KBM-7 (cell line): ENCODE measurements around the gene GART.
"Not testable (repeated sequence)": the region's sequence is repeated elsewhere in the genome, so short reads cannot be mapped to it uniquely, and the experiment has no call there.

Experiments used
- DNase-seq: peaks from one replicate; pipeline ENCODE4 v3.0.0-alpha.2; 2015
- in situ Hi-C: fragments of 300-500 bp; cut with MboI; formaldehyde crosslinking; loops from 2 replicates; pipeline ENCODE4 v1.14.3; 2020; ENCODE audit warnings: low sequenced_read_pairs, low pct_unique_long_range_greater_than_20kb, mixed read lengths

Gene GART

DNA sequence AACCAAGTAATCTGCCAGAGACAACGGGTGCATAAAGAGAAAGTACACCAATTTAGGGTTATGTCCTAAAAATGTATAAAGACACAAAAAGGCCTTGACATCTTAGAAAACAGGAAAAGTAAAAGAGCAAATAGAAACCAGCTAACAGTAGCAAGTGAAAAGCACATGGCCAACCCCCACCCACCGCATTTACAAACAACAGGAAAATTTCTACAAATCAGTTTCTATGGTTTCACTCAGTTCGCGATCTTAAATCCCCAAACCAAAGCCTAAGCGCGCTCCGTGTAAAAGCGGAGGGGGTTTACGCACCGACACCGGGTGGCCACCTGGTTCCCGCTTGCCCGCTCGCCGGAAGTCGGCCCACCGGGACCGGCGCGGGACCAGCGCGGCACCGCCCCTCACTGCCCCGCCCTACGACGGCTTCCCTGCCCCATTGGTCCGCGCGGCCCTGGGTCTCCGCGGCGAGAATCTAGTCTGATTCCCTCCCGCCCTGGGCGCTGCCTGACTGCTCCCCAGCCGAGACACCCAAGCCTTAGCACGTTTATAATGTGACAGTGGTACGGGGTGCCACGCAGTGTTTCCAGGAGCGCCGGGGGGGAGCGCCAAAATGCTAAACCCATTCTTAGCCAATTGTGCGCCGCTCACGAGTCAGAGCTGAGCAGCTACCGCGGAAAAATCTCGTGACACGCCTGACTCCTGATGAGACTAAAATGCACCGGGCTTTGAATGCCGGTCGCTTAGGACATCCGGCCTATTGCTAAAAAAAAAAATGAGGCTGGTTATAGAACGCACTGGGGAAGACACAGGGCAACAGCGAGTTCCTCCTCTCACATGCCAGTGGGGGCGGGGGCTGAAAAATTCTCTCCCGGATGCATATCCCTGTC lies at the start of gene GART:
TSS of gene GART (minus strand) at position 362 of the 884 bp plus-strand sequence. CDS start 2,802 bp downstream, outside the sequence.
- in situ Hi-C loops, result no loop called here

DNA sequence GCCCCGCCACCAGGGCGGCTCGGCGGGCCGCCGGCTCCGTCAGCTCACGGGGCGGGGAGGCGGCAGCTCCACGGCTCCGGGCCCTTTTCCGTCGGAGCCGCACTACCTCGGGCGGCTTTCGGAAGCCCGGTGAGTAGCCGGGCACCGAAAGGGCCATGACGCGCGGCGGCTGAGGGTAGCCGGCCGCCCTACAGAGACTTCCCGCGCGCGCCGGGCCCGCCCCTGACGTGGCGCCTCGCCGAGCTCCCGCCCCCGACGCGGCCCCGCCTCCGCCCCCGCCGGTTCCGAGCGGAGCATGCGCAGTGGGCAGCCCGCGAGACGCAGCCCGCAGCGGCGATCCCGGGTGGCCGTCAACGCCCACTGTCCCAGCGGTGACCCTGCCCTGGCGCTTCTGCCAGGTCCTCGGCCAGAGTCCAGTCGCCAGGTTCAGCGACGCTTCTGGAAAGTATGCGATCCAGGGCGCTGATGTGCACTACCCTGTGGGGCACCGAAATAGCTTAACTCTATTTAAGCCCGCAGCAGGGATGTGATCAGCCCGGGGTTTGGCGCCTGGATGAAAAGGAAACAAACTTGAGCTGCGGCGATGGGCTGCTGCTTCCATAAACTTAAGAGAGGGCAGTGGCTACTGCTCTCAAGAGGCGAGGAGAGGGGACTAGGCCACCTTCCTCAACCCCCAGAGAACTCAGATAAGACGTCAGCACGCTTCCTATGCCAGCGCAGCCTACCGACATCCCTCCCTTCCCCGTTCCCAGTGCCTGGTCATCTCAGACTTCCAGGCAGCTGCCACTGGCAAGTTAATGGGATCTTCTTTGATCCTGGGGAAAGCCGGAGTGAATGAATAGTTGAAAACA lies 46.8 kb upstream of the GART start, which contains the start of gene DONSON:
TSS of gene DONSON (minus strand) at position 200 of the 851 bp plus-strand sequence. CDS start at position 157, 43 bp downstream.
- DNase-seq, result peak; percentile 79
- in situ Hi-C loops, result no loop called here

More for the DNA sequence above, at the start of gene GART:
- peak; percentile 85 for DNase-seq

DNA sequence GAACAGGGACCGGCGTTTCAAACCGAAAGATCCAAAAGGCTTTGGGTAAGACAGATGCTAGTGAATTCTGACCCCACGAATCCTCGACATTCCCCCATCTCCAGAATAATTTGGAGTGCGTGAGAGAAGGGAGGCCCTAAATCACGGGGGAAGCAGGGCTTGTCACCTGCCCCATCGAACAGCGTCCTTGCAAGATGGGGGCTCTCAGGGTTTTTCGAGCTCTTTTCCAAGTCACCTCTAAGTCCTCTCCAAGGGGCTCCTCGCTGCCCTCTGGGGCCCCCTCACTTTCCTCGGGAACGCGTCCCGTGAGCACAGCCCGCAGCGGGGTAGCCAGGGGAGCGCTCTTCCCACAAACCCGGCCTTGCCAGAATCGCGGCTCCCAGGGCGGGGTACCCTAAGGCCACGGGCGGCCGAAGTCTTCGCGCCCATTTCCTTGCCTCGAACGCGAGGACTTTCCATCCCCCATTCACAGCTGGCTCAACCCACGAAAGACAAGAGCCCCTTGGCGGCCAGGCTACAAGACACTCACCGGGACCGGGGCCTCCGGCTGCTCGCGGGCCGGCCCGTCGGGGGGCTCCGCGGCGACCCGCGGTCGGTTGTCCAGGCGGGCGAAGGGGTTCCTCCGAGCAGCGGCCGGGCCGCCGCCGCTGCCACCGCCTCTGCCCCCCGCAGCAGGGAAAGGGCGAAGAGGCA lies 46.0 kb upstream of the GART start:
- in situ Hi-C loops, result no loop called here
- peak; percentile 53 for DNase-seq

DNA sequence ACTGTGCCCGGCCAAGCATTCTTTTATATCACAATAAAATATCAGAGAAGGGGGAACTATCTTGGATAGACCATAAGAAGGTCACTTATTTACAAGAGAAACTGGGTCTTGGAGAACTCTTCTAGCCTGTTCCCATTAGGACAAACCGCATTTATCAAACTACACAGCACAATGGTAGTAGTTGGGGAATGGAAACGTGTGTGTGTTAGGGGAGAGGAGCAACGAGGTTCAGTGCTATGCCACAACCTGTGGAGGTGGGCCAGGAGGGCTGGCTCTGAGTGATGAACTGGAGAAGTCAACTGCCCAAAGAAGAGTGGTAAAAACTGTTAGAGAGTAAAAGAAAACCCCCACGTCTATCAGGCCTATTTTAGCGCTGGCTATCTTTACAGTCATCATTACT lies 45.0 kb upstream of the GART start:
- DNase-seq, result no peak
- in situ Hi-C loops, result no loop called here

DNA sequence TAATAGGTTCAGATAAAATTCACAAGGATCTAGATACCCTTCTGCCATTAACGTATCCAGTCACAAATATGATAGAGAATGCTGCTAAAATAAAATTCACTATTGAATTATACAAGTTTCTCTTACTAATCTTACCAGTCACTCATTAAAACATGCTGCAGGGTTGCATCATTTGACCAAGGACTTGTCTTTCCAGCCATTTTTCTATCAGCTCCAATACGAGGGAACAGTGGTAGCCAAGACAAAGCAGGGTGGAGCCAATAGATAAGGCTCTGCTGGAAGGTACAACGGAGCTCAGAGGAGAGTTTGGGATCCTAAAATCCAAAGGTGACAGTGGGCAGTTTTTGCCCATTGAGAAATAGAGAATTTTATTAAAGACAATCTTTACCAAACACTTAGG lies 42.5 kb upstream of the GART start:
- DNase-seq, result no peak
- in situ Hi-C loops, result no loop called here

DNA sequence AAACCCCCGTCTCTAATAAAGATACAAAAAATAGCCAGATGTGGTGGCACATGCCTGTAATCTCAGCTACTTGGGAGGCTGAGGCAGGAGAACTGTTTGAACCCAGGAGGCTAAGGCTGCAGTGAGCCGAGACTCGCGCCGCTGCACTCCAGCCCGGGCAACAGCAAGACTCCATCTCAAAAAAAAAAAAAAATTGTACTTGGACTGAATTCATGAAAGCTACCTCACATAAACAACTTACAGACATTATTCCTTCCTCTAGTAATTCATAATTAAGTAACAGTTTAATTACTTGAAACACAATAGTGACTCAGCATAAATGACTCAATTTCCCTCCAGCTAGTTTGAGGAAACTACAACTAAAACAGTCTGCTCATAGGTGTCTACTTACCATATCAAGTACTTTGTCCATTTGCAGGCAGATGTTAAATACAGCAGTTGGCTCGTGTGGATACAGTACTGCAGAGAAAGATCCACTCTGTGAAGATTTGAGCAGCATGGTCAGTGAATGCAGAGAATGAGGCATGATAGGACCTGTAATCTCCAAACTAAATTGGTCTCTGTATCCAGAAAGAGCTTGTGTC lies 37.1 kb upstream of the GART start:
- DNase-seq, result no peak

DNA sequence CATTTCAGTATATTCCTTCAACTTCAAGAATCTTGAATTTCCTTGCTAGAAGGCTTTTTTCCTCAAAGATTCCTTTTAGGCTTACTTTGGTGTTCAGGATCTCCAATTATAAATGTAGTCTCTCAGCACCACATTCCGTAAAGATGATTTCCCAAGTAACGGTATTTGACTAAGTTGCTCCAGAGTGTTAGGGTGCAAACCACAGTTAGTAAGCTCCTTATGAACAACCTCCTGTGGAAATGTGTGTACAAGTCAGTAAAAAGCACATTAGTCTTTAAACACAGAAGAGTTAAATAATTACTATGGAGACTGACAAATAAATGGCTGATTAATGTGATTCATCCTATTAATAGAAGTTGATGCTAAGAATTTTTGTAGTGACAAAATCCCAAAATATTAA lies 36.3 kb upstream of the GART start:
- DNase-seq, result no peak
- in situ Hi-C loops, result no loop called here

More for the DNA sequence above, 37.1 kb upstream of the GART start:
- in situ Hi-C loops, result no loop called here

DNA sequence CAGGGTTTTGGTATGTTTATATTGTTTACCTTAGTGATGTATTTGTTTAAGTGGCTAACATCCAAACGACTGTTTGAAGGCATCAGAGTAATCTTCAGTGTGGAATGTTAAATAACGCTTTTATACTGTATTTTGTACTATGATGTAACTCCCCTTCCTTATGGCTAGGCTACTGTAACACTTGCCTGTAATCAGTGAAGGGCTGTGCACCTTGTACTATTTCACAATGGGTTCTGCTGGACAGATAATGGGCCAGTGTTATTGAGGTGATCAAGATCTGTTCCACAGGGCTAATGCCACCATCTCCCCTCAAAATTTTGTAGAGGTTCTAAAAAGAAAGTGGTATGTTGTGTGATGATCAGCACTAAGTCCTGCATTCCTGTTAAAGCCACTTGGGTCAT lies 34.8 kb upstream of the GART start:
- DNase-seq, in situ Hi-C loops: not testable (repeated sequence)

DNA sequence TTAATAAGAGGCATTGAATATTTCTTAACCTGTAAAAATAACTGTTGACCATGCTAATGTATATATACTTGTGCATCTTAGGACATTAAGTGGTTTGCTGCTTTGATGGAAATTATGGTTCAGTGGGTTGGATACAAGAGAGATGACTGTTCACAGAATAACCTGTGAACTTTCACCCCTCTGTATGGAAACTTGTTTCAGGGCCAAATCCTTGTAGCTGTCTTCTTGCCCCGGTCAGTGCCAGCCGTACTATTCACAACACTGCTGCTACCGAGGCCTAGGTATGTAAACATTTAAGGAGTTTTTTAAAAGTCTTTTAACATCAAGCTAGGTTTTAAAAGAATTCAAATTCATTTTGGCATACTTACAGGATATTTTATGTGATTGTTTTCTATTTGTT lies 30.4 kb upstream of the GART start:
- in situ Hi-C loops, result no loop called here
- DNase-seq, result no peak

DNA sequence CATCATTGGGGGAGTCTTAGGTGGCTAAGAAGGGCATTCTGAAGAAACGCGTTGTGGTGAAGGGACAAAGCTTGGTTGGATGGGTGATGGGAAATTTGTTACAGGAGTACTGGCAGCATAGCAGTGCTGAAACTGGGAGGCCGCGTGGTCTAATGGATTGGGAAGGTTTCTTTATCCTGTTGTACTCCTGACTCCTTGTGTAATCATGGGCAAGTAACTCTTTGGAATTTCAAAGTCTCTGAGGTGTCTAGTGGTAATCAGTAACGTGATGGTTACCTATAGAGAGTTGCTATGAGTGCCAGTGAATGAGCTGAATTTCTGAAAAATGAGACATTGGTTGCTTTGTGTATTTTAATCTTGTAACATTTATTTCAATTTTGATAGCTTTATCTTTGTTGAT lies 28.1 kb upstream of the GART start:
- in situ Hi-C loops, result no loop called here
- no peak for DNase-seq

DNA sequence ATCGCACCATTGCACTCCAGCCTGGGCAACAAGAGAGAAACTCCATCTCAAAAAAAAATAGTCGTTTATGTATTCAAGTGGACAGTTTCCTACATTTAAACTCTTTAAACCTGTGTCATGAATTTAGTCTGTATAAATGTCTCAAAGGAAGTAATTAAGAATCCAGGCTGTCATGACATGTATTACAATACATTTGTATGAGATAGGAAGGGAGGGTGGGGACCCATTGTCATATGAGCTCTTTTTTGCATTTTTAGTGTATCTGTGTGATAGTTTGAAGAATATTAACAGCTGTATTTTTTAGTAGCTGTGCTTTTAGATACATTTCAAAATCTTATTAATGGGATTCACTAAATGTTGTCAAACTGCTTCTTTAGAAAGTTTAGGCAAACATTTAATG lies 26.5 kb upstream of the GART start:
- in situ Hi-C loops, result no loop called here
- no peak for DNase-seq

DNA sequence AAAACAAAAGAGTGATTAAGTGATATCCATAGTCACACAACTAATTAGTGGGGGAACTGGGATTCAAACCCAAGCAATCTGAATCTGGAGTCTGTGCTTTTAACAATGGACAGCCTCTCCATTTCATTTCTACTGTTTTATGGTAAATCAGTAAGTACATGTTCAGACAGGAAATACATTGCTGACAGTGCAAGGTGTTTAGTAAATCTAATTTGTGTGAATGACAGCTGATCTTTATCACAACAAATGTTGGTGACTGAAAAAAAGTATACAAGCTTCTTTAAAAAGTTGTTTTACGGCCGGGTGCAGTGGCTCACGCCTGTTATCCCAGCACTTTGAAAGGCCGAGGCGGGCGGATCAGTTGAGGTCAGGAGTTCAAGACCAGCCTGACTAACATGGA lies 26.0 kb upstream of the GART start:
- no peak for DNase-seq
- in situ Hi-C loops, result no loop called here

DNA sequence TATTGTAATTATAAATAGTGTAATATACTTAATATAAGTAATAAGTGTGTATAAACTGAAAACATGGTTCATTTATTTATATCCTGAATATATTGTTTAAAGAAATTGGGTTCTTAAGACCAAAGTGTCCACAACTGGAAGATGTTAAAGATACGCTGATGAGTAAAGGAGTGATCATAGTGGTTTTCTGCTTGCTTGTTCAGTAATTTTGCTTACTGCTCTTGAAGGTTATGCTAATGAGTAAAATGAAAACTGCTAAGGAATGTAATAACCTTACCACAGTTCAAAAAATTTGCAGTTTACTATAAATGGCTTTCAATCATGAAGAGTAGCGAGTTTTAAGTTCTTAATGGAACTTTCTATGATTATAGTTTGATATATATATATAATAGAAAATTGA lies 24.6 kb upstream of the GART start:
- in situ Hi-C loops, result no loop called here
- DNase-seq, result no peak

DNA sequence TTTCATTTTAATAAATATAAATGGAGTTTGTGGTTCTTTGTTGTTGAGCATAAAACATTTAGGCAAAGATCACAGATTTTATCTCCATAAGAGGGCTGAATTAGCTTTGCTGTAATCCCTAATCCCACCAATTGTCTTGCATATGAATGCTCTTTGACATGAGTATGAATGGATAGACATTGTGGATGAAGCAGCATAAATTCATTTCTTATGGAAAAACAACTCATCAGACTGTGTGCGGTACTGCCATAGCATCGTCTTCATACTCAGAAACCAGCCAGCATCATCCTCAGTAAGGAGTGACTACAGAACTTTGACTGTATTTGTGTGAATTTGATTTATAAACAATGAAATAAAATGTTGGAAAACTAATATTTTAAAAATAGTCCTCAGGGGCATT lies 20.5 kb upstream of the GART start:
- DNase-seq, result no peak
- in situ Hi-C loops, result no loop called here

DNA sequence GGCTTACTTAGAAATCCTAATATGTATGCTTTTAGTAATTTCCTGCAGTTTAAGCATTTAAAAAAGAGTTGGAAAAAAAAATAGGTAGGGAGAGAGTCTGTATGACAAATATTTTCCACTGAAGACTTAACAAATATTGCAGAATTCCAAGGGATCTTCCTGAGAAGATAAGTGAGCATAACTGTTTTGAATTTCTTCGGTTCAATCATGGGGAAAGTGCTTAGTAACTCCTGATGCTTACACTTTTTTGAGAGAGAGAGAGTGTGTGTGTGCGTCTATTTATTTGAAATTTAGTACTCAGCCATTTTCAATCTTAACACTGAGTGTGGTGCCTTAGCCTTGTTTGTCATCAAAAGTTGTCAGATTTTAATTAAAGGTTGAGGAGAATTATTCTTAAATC lies 19.5 kb upstream of the GART start:
- in situ Hi-C loops, result no loop called here
- no peak for DNase-seq

DNA sequence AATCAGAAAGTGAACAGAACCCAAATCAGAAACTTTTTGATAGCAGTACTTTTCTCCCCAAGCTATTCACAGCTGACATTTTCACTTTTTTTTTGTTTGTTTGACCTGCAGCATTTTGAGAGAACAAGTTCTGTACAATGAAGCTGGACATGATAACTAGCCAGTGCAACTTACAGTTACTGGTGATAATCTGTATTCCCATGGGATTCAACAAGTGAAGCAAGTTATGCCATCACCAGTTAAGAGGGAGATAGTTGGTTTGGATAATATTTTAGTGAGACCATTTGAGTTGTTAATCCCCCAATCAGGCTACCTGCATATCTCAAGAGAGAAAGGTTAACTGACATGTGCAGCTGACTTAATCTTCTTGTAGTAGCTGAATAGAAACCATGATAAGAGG lies 19.0 kb upstream of the GART start:
- DNase-seq, result no peak
- in situ Hi-C loops, result no loop called here

DNA sequence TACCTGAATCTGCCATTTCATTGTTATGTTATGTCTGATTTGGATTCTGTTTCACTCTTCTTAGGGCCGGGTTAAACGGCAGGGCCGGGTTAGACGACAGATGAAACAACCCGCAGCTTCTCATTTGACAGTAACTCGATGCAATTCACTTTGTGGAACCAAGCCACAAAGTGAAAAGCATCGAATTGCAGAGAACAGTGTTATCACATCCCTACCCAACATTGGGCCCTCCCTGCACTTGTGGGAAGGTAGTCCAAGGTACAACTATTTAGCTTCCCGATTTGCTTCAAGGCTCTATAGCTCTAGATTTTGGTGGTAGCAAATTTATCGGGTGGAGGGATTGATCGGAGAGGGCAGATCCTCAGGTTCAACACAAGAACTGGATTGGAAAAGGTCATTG lies 17.9 kb upstream of the GART start:
- in situ Hi-C loops, result no loop called here

DNA sequence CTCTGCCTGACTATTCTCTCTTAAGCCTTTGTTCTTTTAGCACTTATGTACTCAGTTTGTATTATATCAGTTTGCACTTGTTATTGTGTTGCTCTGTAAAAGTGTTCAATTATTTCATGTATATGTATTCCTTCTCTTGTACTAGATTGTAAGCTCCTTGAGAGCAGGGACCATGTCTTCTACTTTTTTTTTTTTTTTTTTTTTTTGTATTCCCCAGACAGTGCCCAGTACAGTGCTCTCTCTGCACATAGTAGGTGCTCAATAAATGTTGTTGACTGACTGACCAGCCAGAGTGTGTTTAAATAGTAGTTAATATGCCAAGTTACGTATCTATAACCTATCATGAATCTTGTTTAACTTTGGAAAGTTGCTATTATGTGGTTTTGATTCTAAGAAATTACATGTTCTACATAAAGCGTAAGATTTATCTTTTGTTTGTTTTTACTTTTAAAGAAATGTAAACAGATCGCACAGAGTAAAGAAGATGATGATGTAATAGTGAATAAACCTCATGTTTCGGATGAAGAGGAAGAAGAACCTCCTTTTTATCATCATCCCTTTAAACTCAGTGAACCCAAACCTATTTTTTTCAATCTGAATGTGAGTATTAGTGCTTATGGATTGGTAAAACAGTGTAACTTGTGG lies 17.0 kb upstream of the GART start:
- in situ Hi-C loops, result no loop called here
- no peak for DNase-seq

More for the DNA sequence above, 17.9 kb upstream of the GART start:
- no peak for DNase-seq

DNA sequence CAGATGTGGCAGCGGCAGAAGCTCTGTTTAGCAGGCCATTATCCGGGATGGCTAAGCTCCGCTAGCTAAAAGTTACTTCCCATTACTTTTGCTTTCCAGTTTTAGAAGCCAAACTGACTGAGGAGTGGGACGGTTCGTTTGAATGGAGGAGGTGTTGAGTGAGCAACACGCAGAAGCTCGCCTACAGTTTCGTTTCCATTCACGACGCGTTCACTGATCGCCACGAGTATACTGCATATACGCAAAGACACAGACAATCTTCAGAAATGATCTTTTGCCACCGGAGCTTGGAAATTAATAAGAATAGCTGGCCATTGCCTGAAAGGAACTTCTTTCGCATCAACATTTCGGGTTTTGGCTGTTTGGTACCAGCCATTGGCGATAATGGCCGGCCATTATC lies 15.5 kb upstream of the GART start:
- in situ Hi-C loops, result no loop called here
- DNase-seq, result no peak
